Endothelial cell of umbilical vein (primary cell): ENCODE data around the gene ABR. TPM values are rescaled to one million over a fixed set of nuclear protein-coding genes. Genes with fewer than 3 reads are reported as not detected.

Experiments
- BruUV-seq: library from RNA; stranded (reverse); fragments of 400-500 nt; replicated peaks from 2 replicates; lab custom pipeline; 2021; lab: Mats Ljungman, UMichigan
- CTCF ChIA-PET: fragments of 300-600, 350-600 bp; sonication (Branson Sonifier 250); formaldehyde crosslinking; loops from one replicate; lab custom pipeline; 2021; ENCODE audit warnings: antibody characterized with exemption, inconsistent platforms; lab: Charles Lee
- POLR2A ChIA-PET: fragments of 300-600, 350-600 bp; sonication (Branson Sonifier 250); formaldehyde crosslinking; loops from one replicate; lab custom pipeline; 2021; ENCODE audit warnings: antibody characterized with exemption, inconsistent platforms; lab: Charles Lee
- DNase-seq: peaks from one replicate; pipeline ENCODE4 v3.0.0-alpha.2; 2011; ENCODE audit warnings: low read depth, low spot score
- FAIRE-seq: peaks from 2 replicates; lab custom pipeline; 2011; peaks lifted over from hg19 to GRCh38; lab: Jason Lieb, UNC
- H2AFZ ChIP-seq: 2 replicates; pipeline ENCODE4 v1.6.0; 2012; ENCODE audit warnings: low read depth, low read length, control low read depth, inconsistent platforms
- H3K27ac ChIP-seq: 2 replicates; pipeline ENCODE4 v1.5.1; 2011; ENCODE audit warnings: low read depth, mild to moderate bottlenecking, control low read depth, low read length, moderate library complexity; ENCODE audit not compliant: insufficient read depth
- H3K27me3 ChIP-seq, 2 experiments: 2 replicates each; pipeline versions ENCODE4 v1.6.0 to v1.6.1; 2011; ENCODE audit warnings: low read length in 2 of 2, mixed read lengths in 1 of 2; ENCODE audit not compliant: control insufficient read depth in 2 of 2, insufficient read depth in 2 of 2
- H3K36me3 ChIP-seq, 2 experiments: 2 replicates in 1 of 2; 3 replicates in 1 of 2; pipeline ENCODE4 v1.5.1; 2011; ENCODE audit warnings: low read length in 2 of 2, mild to moderate bottlenecking in 1 of 2, moderate library complexity in 1 of 2; ENCODE audit not compliant: control insufficient read depth in 2 of 2, insufficient read depth in 2 of 2; ENCODE audit errors: extremely low read depth in 1 of 2
- H3K4me1 ChIP-seq: 3 replicates; pipeline ENCODE4 v1.5.1; 2011; ENCODE audit warnings: mild to moderate bottlenecking, low read length; ENCODE audit not compliant: control insufficient read depth, insufficient read depth; ENCODE audit errors: extremely low read depth
- H3K4me2 ChIP-seq: 2 replicates; pipeline ENCODE4 v1.6.1; 2011; ENCODE audit warnings: low read length, control low read depth, mixed read lengths; ENCODE audit not compliant: insufficient read depth
- H3K4me3 ChIP-seq, 3 experiments: fragments of 200-600 bp in 1 of 3; sonication (generic), shearing (Covaris generic) in 1 of 3; replicated peaks in 1 of 3; 2 replicates each; pipeline ENCODE4 v1.5.1; 2011 to 2016; ENCODE audit warnings: control low read depth in 3 of 3, low read length in 3 of 3, mild to moderate bottlenecking in 2 of 3, inconsistent platforms in 1 of 3, low read depth in 1 of 3, moderate library complexity in 1 of 3; ENCODE audit not compliant: insufficient read depth in 1 of 3
- H3K79me2 ChIP-seq: 2 replicates; pipeline ENCODE4 v1.6.0; 2012; ENCODE audit warnings: low read length, inconsistent platforms; ENCODE audit not compliant: control insufficient read depth, insufficient read depth
- H3K9ac ChIP-seq: replicated peaks from 2 replicates; pipeline ENCODE3; 2011; ENCODE audit warnings: low read length, control low read depth; ENCODE audit not compliant: insufficient read depth; ENCODE audit errors: extremely low read depth
- H3K9me1 ChIP-seq: replicated peaks from 3 replicates; pipeline ENCODE4 v1.6.0; 2011; ENCODE audit warnings: mild to moderate bottlenecking, low read length; ENCODE audit not compliant: control insufficient read depth, insufficient read depth; ENCODE audit errors: extremely low read depth
- H3K9me3 ChIP-seq: replicated peaks from 2 replicates; pipeline ENCODE4 v1.5.1; 2012; ENCODE audit warnings: low read length, inconsistent platforms; ENCODE audit not compliant: control insufficient read depth, insufficient read depth
- H4K20me1 ChIP-seq: replicated peaks from 2 replicates; pipeline ENCODE3; 2011; ENCODE audit warnings: mild to moderate bottlenecking, low read length; ENCODE audit not compliant: control insufficient read depth, insufficient read depth; ENCODE audit errors: extremely low read depth
- CTCF ChIP-seq, 2 donors: IDR thresholded peaks; 1 replicate in 1 of 2; 2 replicates in 1 of 2; pipeline ENCODE4 v1.5.1; 2011; ENCODE audit warnings: low read length in 2 of 2, mild to moderate bottlenecking in 2 of 2, moderate library complexity in 2 of 2, control low read depth in 1 of 2, inconsistent platforms in 1 of 2, low read depth in 1 of 2; ENCODE audit not compliant: insufficient read depth in 1 of 2; ENCODE audit errors: extremely low read depth in 1 of 2
- EZH2 ChIP-seq: IDR thresholded peaks from 2 replicates; pipeline ENCODE4 v1.6.1; 2012; ENCODE audit warnings: borderline replicate concordance, low read depth, mild to moderate bottlenecking, moderate library complexity, low read length, inconsistent platforms; ENCODE audit not compliant: severe bottlenecking
- FOS ChIP-seq: IDR thresholded peaks from 2 replicates; pipeline ENCODE4 v1.6.1; 2011; ENCODE audit warnings: mild to moderate bottlenecking, low read length, moderate library complexity, borderline replicate concordance; ENCODE audit not compliant: insufficient read depth
- GATA2 ChIP-seq: IDR thresholded peaks from 2 replicates; pipeline ENCODE4 v1.7.0; 2011; ENCODE audit warnings: low read depth, mild to moderate bottlenecking, moderate library complexity, mixed read lengths, low read length; ENCODE audit not compliant: insufficient read length, insufficient read depth
- JUN ChIP-seq: IDR thresholded peaks from 2 replicates; pipeline ENCODE4 v1.6.1; 2011; ENCODE audit warnings: borderline replicate concordance, low read depth; ENCODE audit not compliant: insufficient read length, insufficient read depth
- MAX ChIP-seq: IDR thresholded peaks from 2 replicates; pipeline ENCODE4 v1.6.1; 2011; ENCODE audit not compliant: insufficient read depth, insufficient read length
- MYC ChIP-seq: IDR thresholded peaks from one replicate; pipeline ENCODE4 v1.6.1; 2011; ENCODE audit warnings: mild to moderate bottlenecking, low read depth, low read length
- POLR2A ChIP-seq: IDR thresholded peaks from 2 replicates; pipeline ENCODE4 v1.6.1; 2012; ENCODE audit warnings: low read depth, mild to moderate bottlenecking, control low read depth, low read length
- POLR2AphosphoS5 ChIP-seq: IDR thresholded peaks from 2 replicates; pipeline ENCODE4 v1.6.1; 2012; ENCODE audit warnings: low read depth, mild to moderate bottlenecking, control low read depth, low read length, moderate library complexity; ENCODE audit not compliant: insufficient read depth
- dilution Hi-C: fragments of 300-500 bp; cut with MboI; formaldehyde crosslinking; loops from one replicate; pipeline ENCODE4 v1.15.0; 2019; ENCODE audit warnings: low sequenced_read_pairs; ENCODE audit not compliant: extremely low pct_ligation_motif_present
- intact Hi-C: fragments of 100-400 bp; cut with micrococcal nuclease; formaldehyde crosslinking; loops from one replicate; pipeline ENCODE4 v1.10.0; 2022
- polyA plus RNA-seq, 4 experiments: library from polyadenylated mRNA; depleted of rRNA in 3 of 4; stranded (reverse) in 3 of 4; unstranded in 1 of 4; fragments of >200 nt; gene quantifications; 2 replicates each; pipeline versions ENCODE4 v1.2.1 to v1.2.3, GENCODE V29; 2011 to 2012; ENCODE audit warnings: missing spikeins in 1 of 4
- total RNA-seq: library from RNA; stranded (reverse); gene quantifications from 2 replicates; pipeline ENCODE4 v1.2.3, GENCODE V29; 2021

Gene ABR
- total and polyA plus RNA-seq, 2 donors (not counting 3 experiments of a cell fraction or from before 2014, with no cell fraction given) = 83.5 to 96.8 TPM

GRCh38 chr17:1018547-1018946, 161.2 kb downstream of the ABR start:
- no peak overlapping the region for H3K4me2 ChIP-seq
- H3K27me3 ChIP-seq = no peaks in the 10 kb centered on the region
- no peaks in the 10 kb centered on the region for H3K9me3 ChIP-seq
- no peaks in the 10 kb centered on the region for H3K9me1 ChIP-seq
- no peak overlapping the region for H3K27ac ChIP-seq
- TF ChIP-seq GATA2 (no peak), FOS (no peak), CTCF (IDR thresholded peaks at IDR 0.05; ENCODE audit: extremely low read depth in 1 of 2, insufficient read depth in 1 of 2, low read depth in 1 of 2, low read length in 2 of 2) (no peak), MAX (no peak), MYC (no peak), JUN (no peak), POLR2AphosphoS5 (no peak), POLR2A (no peak), EZH2 (no peak)
- no TSS peak for BruUV-seq
- intact Hi-C loops = no loop called here
- FAIRE-seq (no peak), DNase-seq (no peak)
- no peaks in the 10 kb centered on the region for H4K20me1 ChIP-seq
- H3K4me3 ChIP-seq = no peak overlapping the region
- POLR2A ChIA-PET = no interaction called here
- CTCF ChIA-PET = interaction anchor here (1.0 to 1.6 kb wide), 5 partner anchors 11 to 40 kb away, joined by 3 to 9 read pairs (median 4); partner anchors contain the start of gene TIMM22
- dilution Hi-C loops = no loop called here
- no peaks in the 10 kb centered on the region for H3K4me1 ChIP-seq
- H2AFZ ChIP-seq = no peak overlapping the region
- H3K79me2 ChIP-seq = no peaks in the 10 kb centered on the region
- no peaks in the 10 kb centered on the region for H3K36me3 ChIP-seq
- no peak overlapping the region for H3K9ac ChIP-seq
